HG03575 (cell line): Measurements from ENCODE around the gene SH3BP5L.
"Not testable (repeated sequence)": the region's sequence is repeated elsewhere in the genome, so short reads cannot be mapped to it uniquely, and the experiment has no call there.

Source experiments
- ATAC-seq: cut with Tn5 transposase; IDR thresholded peaks from one replicate; pipeline ENCODE4 v1.9.1; 2021; ENCODE audit not compliant: unreplicated experiment, insufficient number of reproducible peaks, low FRiP score; ENCODE audit errors: extremely low read depth

SH3BP5L gene

GRCh38 chr1:248814351-248814750 is 11.4 kb downstream of the SH3BP5L start:
- no peak for ATAC-seq

- ATAC-seq, result no peak
Observed at GRCh38 chr1:248813546-248813945, 12.2 kb downstream of the SH3BP5L start.

- ATAC-seq, result no peak
Observed at GRCh38 chr1:248812736-248813425, 12.8 kb downstream of the SH3BP5L start.

- no peak for ATAC-seq
Observed at GRCh38 chr1:248811514-248812490, 13.9 kb downstream of the SH3BP5L start.

- no peak for ATAC-seq
Observed at GRCh38 chr1:248810727-248811513, 14.8 kb downstream of the SH3BP5L start.

GRCh38 chr1:248810000-248810726 is 15.6 kb downstream of the SH3BP5L start:
- ATAC-seq, result no peak

- no peak for ATAC-seq
Observed at GRCh38 chr1:248808876-248809275, 16.8 kb downstream of the SH3BP5L start.

GRCh38 chr1:248807067-248807737 is 18.5 kb downstream of the SH3BP5L start:
- ATAC-seq, result peak; percentile 34

- no peak for ATAC-seq
Observed at GRCh38 chr1:248805876-248806275, 19.8 kb downstream of the SH3BP5L start.

- ATAC-seq, result peak; percentile 80
Observed at GRCh38 chr1:248804771-248805681, 20.7 kb downstream of the SH3BP5L start.

GRCh38 chr1:248803501-248803900 is 22.2 kb downstream of the SH3BP5L start:
- ATAC-seq, result not testable (repeated sequence)

- no peak for ATAC-seq
Observed at GRCh38 chr1:248802454-248802853, 23.3 kb downstream of the SH3BP5L start.

GRCh38 chr1:248800459-248800858 is 25.3 kb downstream of the SH3BP5L start:
- no peak for ATAC-seq

GRCh38 chr1:248798791-248799190 is 26.9 kb downstream of the SH3BP5L start:
- no peak for ATAC-seq

- not testable (repeated sequence) for ATAC-seq
Observed at GRCh38 chr1:248794663-248795062, 31.1 kb downstream of the SH3BP5L start.

- peak; percentile 95 for ATAC-seq
Observed at GRCh38 chr1:248793592-248793991, 32.1 kb downstream of the SH3BP5L start.

GRCh38 chr1:248792342-248792741 is 33.4 kb downstream of the SH3BP5L start:
- peak; percentile 34 for ATAC-seq
